8988T (cell line): ENCODE data around the gene TJP1.
"Not testable (repeated sequence)": the region's sequence is repeated elsewhere in the genome, so short reads cannot be mapped to it uniquely, and the experiment has no call there.

Experiments
- DNase-seq: peaks from one replicate; pipeline ENCODE4 v3.0.0; 2011

The TJP1 gene

GRCh38 chr15:29698030-29698701 is 124.1 kb downstream of the TJP1 start:
- DNase-seq, result no peak

- no peak for DNase-seq
Observed at GRCh38 chr15:29696950-29697738, 125.1 kb downstream of the TJP1 start.

- not testable (repeated sequence) for DNase-seq
Observed at GRCh38 chr15:29696506-29696905, 125.8 kb downstream of the TJP1 start.

GRCh38 chr15:29695489-29696167 is 126.6 kb downstream of the TJP1 start:
- no peak for DNase-seq

- no peak for DNase-seq
Observed at GRCh38 chr15:29693225-29693624, 129.0 kb downstream of the TJP1 start.

GRCh38 chr15:29692527-29692926 is 129.7 kb downstream of the TJP1 start:
- no peak for DNase-seq

DNA sequence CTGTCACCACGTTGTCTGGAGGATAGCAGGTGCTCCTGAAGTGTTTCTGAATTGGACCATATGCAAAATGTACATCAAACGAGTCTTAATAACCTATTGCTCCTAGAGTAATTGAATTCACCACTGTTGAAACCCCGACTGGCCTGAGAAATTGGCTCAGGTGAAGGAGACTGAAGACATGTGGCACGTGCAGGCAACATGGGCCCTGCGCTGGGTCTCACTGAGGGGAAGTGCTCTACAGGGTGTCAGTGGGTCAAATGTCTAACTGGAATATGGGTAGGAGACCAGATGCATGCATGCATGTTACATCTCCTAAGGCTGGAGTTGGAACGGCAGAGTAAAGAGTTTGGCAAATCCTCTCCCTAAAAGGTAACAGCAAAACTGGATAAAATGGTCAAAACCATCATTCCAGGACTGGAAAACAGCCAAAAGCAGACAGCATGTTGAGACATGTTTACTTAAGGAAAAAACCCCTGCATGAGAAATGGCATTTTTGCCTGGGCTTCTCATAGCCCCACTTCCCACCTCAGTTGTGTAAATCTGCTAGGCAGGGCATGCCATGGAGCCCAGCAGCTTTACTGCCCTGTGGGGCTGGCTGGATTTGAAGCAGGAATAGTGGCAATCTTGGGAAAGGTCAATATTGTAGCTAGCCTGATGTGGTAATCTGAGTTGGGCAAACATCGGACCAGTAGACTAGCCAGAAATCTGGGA is 131.3 kb downstream of the TJP1 start:
- no peak for DNase-seq

DNA sequence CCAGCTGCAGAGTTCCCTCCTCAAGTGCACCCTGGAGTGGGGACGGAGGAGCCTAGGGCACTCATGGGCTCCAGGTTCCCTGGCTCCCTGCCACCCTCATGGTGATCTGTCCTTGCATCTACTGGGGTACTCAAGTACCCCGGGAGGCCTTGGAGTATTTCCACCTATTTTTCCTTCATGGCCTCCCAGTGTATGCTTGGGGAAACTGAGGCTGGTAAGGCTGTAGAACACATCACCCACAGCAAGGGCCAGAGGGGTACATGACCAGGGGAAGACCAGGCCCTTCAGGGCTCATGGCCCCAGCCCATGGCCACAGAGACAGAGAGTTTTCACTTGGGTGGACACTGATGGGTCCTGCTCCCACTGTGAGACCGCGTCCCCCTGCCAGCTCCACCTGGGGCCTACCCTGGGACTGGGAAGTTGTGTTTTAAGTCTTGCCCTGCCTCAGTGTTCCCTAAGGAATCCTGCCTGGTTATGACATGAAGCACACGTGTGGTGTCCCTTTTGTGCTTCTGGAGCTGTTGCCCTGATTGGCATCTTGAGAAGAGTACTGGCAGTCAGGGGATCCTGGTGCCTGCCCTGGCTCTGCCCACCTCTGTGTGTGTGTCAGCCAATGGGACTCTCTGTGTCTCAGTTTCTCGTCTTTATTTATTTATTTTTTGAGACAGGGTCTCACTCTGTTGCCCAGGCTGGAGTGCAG is 132.8 kb downstream of the TJP1 start:
- DNase-seq, result no peak

- no peak for DNase-seq
Observed at GRCh38 chr15:29688506-29689286, 133.6 kb downstream of the TJP1 start.

GRCh38 chr15:29687939-29688505 is 134.2 kb downstream of the TJP1 start:
- no peak for DNase-seq

DNA sequence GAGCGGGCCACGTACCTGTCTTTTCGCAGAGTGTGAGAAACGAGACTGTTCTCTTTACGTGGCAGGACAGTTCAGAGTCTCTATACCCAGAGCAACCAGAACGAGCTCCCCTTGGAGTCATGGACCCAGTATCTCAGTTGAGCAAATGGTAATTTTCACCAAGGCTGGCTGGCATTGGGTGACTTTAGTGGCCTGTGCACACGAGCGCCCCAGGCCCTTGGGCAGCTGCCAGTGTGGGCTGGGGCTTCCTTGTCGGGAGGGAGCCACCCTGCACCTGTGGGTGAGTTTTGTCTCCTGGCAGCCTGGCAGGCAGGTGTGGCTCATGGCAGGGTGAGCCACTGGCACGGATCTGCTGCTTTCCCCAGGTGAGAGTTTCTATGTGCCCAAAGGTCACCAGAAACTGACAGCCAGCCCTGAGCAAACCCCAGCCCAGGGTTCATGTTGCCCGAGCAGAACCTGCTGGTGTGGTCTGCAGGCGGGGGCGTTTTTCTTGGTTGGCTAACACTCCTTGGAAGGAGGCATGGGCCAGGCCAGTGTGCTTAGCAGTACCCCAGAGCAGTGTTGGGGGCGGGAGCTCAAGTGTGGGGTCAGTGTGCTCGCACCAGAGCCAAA is 135.0 kb downstream of the TJP1 start:
- no peak for DNase-seq

DNA sequence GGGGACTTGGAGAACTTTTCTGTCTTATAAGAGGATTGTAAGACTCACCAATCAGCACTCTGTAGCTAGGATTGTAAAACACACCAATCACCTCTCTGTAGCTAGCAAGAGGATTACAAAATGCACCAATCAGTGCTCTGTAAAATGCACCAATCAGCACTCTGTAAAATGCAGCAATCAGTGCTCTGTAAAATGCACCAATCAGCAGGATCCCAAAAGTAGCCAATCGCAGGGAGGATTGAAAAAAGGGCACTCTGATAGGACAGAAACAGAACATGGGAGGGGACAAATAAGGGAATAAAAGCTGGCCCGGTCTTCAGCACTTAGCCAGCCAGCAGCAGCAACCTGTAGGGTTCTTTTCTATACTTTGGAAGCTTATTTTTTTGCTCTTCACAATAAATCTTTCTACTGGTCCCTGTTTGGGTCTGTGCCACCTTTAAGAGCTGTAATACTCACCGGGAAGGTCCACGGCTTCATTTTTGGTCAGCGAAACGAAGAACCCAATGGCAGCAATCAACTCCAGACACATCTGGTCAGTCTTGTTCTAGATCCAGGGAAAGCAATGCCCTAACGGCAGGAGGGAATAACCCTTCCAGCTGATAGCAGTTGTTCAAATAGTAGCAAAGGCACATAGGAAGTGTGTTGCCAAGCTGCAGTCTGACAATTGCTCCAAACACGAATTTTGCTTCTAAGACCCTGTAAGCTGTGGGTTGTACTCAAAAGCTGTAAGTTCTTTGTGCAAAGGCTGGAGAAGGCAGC is 135.6 kb downstream of the TJP1 start:
- DNase-seq, result no peak

GRCh38 chr15:29686079-29686425 is 136.2 kb downstream of the TJP1 start:
- no peak for DNase-seq

- DNase-seq, result no peak
Observed at GRCh38 chr15:29685156-29686078, 136.9 kb downstream of the TJP1 start.

- DNase-seq, result no peak
Observed at GRCh38 chr15:29682781-29683180, 139.5 kb downstream of the TJP1 start.

GRCh38 chr15:29682361-29682760 is 139.9 kb downstream of the TJP1 start:
- DNase-seq, result no peak

GRCh38 chr15:29681946-29682345 is 140.3 kb downstream of the TJP1 start:
- no peak for DNase-seq

- no peak for DNase-seq
Observed at GRCh38 chr15:29681166-29681845, 141.0 kb downstream of the TJP1 start.
